Measurements from ENCODE around the gene DNTTIP2.

GRCh38 chr1:93844262-93845045 is 34.6 kb downstream of the DNTTIP2 start:
- TF ChIP-seq CTCF (IDR thresholded peaks at IDR 0.05; ENCODE audit: poor library complexity): peak; percentile 84
- TF ChIP-seq EZH2 (IDR thresholded peaks at IDR 0.05; ENCODE audit: borderline replicate concordance): no peak

Measured in hepatocyte (in vitro differentiated cells).